ENCODE results near the gene ILDR1.

GRCh38 chr3:121980450-121980796, 41.6 kb downstream of the ILDR1 start:
- TF ChIP-seq EZH2 (IDR thresholded peaks at IDR 0.05) (no peak), CTCF (IDR thresholded peaks at IDR 0.05) (no peak), EZH2phosphoT487 (IDR thresholded peaks at IDR 0.05) (no peak)
